ENCODE data around the gene PKNOX2. TPM values are rescaled to one million over a fixed set of nuclear protein-coding genes. Genes with fewer than 3 reads are reported as not detected.

Gene PKNOX2
- polyA plus RNA-seq, 2 of the 4 experiments (the other 2 are of a cell fraction): not detected

GRCh38 chr11:125227151-125227550, 62.6 kb downstream of the PKNOX2 start:
- H3K9me3 ChIP-seq: no peaks in the 10 kb centered on the region
- H3K4me1 ChIP-seq: no peaks in the 10 kb centered on the region
- DNase-seq (ENCODE audit: low read depth in 1 of 2, low spot score in 1 of 2) (no peak), FAIRE-seq (no peak), ATAC-seq (no peak)
- no peak overlapping the region for H3K4me3 ChIP-seq
- H3K27ac ChIP-seq: no peak overlapping the region
- TF ChIP-seq MAZ (IDR thresholded peaks at IDR 0.05; ENCODE audit: borderline replicate concordance, low read depth, low read length) (no peak), CHD4 (IDR thresholded peaks at IDR 0.05; ENCODE audit: borderline replicate concordance) (no peak), HOXA7 (CRISPR knock-in tag; IDR thresholded peaks at IDR 0.05) (no peak), ZNF302 (CRISPR knock-in tag; IDR thresholded peaks at IDR 0.05) (no peak), CTCF (IDR thresholded peaks at IDR 0.05) (no peak), POLR2AphosphoS2 (conservative IDR thresholded peaks at IDR 0.05; ENCODE audit: low read length) (no peak), PBX3 (IDR thresholded peaks at IDR 0.05) (no peak), ZFP36 (IDR thresholded peaks at IDR 0.05; ENCODE audit: borderline replicate concordance, partially characterized antibody) (no peak), FOSL2 (IDR thresholded peaks at IDR 0.05) (no peak), FOSL2 (CRISPR knock-in tag; IDR thresholded peaks at IDR 0.05) (no peak), FOXS1 (CRISPR knock-in tag; IDR thresholded peaks at IDR 0.05) (no peak), KDM1A (IDR thresholded peaks at IDR 0.05; ENCODE audit: low read depth) (no peak)
- ChIA-PET POLR2A (no interaction called here), CTCF (no interaction called here)
- 17% methylated on average over 5 of the region's 5 CpGs for WGBS (ENCODE audit: missing lambda C conversion rate)
- no peak overlapping the region for H3K4me2 ChIP-seq

- no peaks in the 10 kb centered on the region for H3K4me1 ChIP-seq
- H3K27ac ChIP-seq: no peak overlapping the region
- CTCF ChIA-PET: no interaction called here
- ATAC-seq: no peak
- no peak for FAIRE-seq
- POLR2A ChIA-PET: no interaction called here
- WGBS (ENCODE audit: missing lambda C conversion rate): 17% methylated on average over 4 of the region's 4 CpGs
- no peak overlapping the region for H3K4me3 ChIP-seq
- DNase-seq (ENCODE audit: low read depth in 1 of 2, low spot score in 1 of 2): no peak
- TF ChIP-seq USF2 (IDR thresholded peaks at IDR 0.05) (no peak), E2F6 (IDR thresholded peaks at IDR 0.05; ENCODE audit: borderline replicate concordance, low read depth) (no peak), HEYL (CRISPR knock-in tag; IDR thresholded peaks at IDR 0.05) (no peak), RCOR1 (IDR thresholded peaks at IDR 0.05; ENCODE audit: low read depth, low read length) (no peak), CBX2 (IDR thresholded peaks at IDR 0.05; ENCODE audit: borderline replicate concordance, low read depth) (no peak), ZFP36 (IDR thresholded peaks at IDR 0.05; ENCODE audit: borderline replicate concordance, partially characterized antibody) (no peak)
- H3K9me3 ChIP-seq: no peaks in the 10 kb centered on the region
- no peak overlapping the region for H3K4me2 ChIP-seq
Observed at GRCh38 chr11:125228445-125228844, 63.9 kb downstream of the PKNOX2 start.

- no peak for ATAC-seq
- ChIA-PET CTCF (no interaction called here), POLR2A (no interaction called here)
- 28% methylated on average over 5 of the region's 9 CpGs for WGBS (ENCODE audit: missing lambda C conversion rate)
- FAIRE-seq: no peak
- Histone ChIP-seq H3K4me3 (no peak overlapping the region), H3K9me3 (no peaks in the 10 kb centered on the region), H3K4me2 (no peak overlapping the region), H3K27ac (no peak overlapping the region), H3K4me1 (no peaks in the 10 kb centered on the region)
- TF ChIP-seq RNF2 (IDR thresholded peaks at IDR 0.05; ENCODE audit: borderline replicate concordance, low read depth) (no peak), CHD4 (IDR thresholded peaks at IDR 0.05; ENCODE audit: borderline replicate concordance) (no peak), HMGXB4 (CRISPR knock-in tag; IDR thresholded peaks at IDR 0.05; ENCODE audit: borderline replicate concordance) (no peak), MAX (IDR thresholded peaks at IDR 0.05) (no peak), FOSL2 (IDR thresholded peaks at IDR 0.05) (no peak), FOSL2 (CRISPR knock-in tag; IDR thresholded peaks at IDR 0.05) (no peak), KDM1A (IDR thresholded peaks at IDR 0.05; ENCODE audit: low read depth) (no peak), CTCF (IDR thresholded peaks at IDR 0.05) (no peak), POLR2AphosphoS2 (conservative IDR thresholded peaks at IDR 0.05; ENCODE audit: low read length) (no peak), CHD2 (IDR thresholded peaks at IDR 0.05; ENCODE audit: low read length, partially characterized antibody) (no peak), SREBF2 (IDR thresholded peaks at IDR 0.05) (no peak), CEBPB (IDR thresholded peaks at IDR 0.05) (no peak), RAD21 (conservative IDR thresholded peaks at IDR 0.05 in 1 of 2, IDR thresholded peaks at IDR 0.05 in 1 of 2) (no peak), HES2 (IDR thresholded peaks at IDR 0.05) (no peak)
- no peak for DNase-seq (ENCODE audit: low read depth in 1 of 2, low spot score in 1 of 2)
Observed at GRCh38 chr11:125228993-125229392, 64.4 kb downstream of the PKNOX2 start.

Measured in A549 (cell line).